K562 (cell line): ENCODE measurements around the gene ANO8. TPM values are rescaled to one million over a fixed set of nuclear protein-coding genes. Genes with fewer than 3 reads are reported as not detected.
A peak's percentile ranks its signal among the peaks of the same experiment; 100 is the strongest.

ENCODE experiments used
- GABPB2 ChIP-seq: fragments of 250-450 bp; sonication (Bioruptor Pico); conservative IDR thresholded peaks from 2 replicates; pipeline ENCODE4 v1.5.1; 2021; ENCODE audit warnings: mild to moderate bottlenecking
- HEY1 ChIP-seq: fragments of 250-450 bp; sonication (Bioruptor Pico); IDR thresholded peaks from 2 replicates; pipeline ENCODE4 v1.5.0; 2020; ENCODE audit warnings: mild to moderate bottlenecking, moderate library complexity, borderline replicate concordance
- HSF4 ChIP-seq: fragments of 250-450 bp; sonication (Bioruptor Pico); IDR thresholded peaks from 2 replicates; pipeline ENCODE4 v2.1.2; 2022; ENCODE audit warnings: mild to moderate bottlenecking, moderate library complexity, borderline replicate concordance
- MCM7 ChIP-seq, 2 experiments: fragments of 450-650 bp; IDR thresholded peaks; 2 replicates each; pipeline ENCODE4 v1.6.1; 2016 to 2018
- MEF2A ChIP-seq: IDR thresholded peaks from 2 replicates; pipeline ENCODE4 v1.6.1; 2011; ENCODE audit warnings: low read depth, mild to moderate bottlenecking, low read length, moderate library complexity; ENCODE audit not compliant: control insufficient read depth
- MEIS2 ChIP-seq: fragments of 450-650 bp; IDR thresholded peaks from 2 replicates; pipeline ENCODE4 v1.6.1; 2014; ENCODE audit warnings: mild to moderate bottlenecking; ENCODE audit not compliant: partially characterized antibody
- RBFOX2 ChIP-seq: fragments of 200-400 bp; formaldehyde crosslinking; IDR thresholded peaks from 2 replicates; pipeline ENCODE4 v1.6.1; 2017; ENCODE audit warnings: low read depth, mild to moderate bottlenecking, low read length, moderate library complexity
- SMARCA5 ChIP-seq: fragments of 450-650 bp; IDR thresholded peaks from 2 replicates; pipeline ENCODE4 v1.6.1; 2016
- TFAM ChIP-seq: fragments of 250-450 bp; sonication (Bioruptor Pico); conservative IDR thresholded peaks from 2 replicates; pipeline ENCODE4 v1.5.0; 2021; ENCODE audit warnings: mild to moderate bottlenecking, moderate library complexity
- TRIM28 ChIP-seq: fragments of 450-650 bp; IDR thresholded peaks from 2 replicates; pipeline ENCODE4 v1.6.1; 2017
- ZNF282 ChIP-seq: sonication (generic); formaldehyde crosslinking; IDR thresholded peaks from 2 replicates; pipeline ENCODE4 v1.8.1; 2023; ENCODE audit warnings: missing genetic modification reagents
- ZNF3 ChIP-seq: fragments of 250-450 bp; sonication (Bioruptor Pico); IDR thresholded peaks from 2 replicates; pipeline ENCODE4 v1.5.0; 2021; ENCODE audit warnings: mild to moderate bottlenecking, moderate library complexity
- ZNF695 ChIP-seq: fragments of 450-650 bp; formaldehyde crosslinking; IDR thresholded peaks from 2 replicates; pipeline ENCODE4 v1.4.0; 2020; ENCODE audit warnings: mild to moderate bottlenecking, moderate library complexity
- polyA plus RNA-seq, 8 experiments: library from polyadenylated mRNA; depleted of rRNA in 4 of 8; stranded (reverse) in 5 of 8; unstranded in 3 of 8; fragments of >200 nt; fragmentation: Nextera tagmentation in 2 of 8; fragmentation: Illumina TruSeq in 1 of 8; extraction: Ambion mirVana in 2 of 8; extraction: Trizol in 1 of 8; gene quantifications; 2 replicates each; pipeline versions ENCODE4 v1.2.1 to v1.2.3, GENCODE V29; 2011 to 2014; ENCODE audit warnings: inconsistent platforms in 1 of 8, missing spikeins in 1 of 8
- total RNA-seq, 7 experiments: library from RNA; depleted of rRNA in 6 of 7; stranded (reverse); fragments of >200 nt in 6 of 7; fragmentation: Illumina TruSeq in 2 of 7; extraction: Trizol in 2 of 7; gene quantifications; 2 replicates each; pipeline versions ENCODE4 v1.2.1 to v1.2.3, GENCODE V29; 2011 to 2021; ENCODE audit warnings: low replicate concordance in 1 of 7
- TF ChIP-seq, protein P1 (sequence below): fragments of 250-450 bp; sonication (Bioruptor Pico); IDR thresholded peaks from 2 replicates; pipeline ENCODE4 v1.4.0; 2020; ENCODE audit warnings: mild to moderate bottlenecking
- TF ChIP-seq, protein P2 (sequence below): fragments of 450-650 bp; conservative IDR thresholded peaks from 2 replicates; pipeline ENCODE4 v1.6.1; 2016; ENCODE audit warnings: missing genetic modification characterization, low read depth, mild to moderate bottlenecking, missing compliant biosample characterization, moderate library complexity
- TF ChIP-seq, protein P3 (sequence below), 2 experiments: fragments of 150-350 bp in 1 of 2; IDR thresholded peaks; 2 replicates each; pipeline ENCODE4 v1.6.1; 2012 to 2016; ENCODE audit warnings: low read depth in 2 of 2, low read length in 2 of 2, mild to moderate bottlenecking in 1 of 2, moderate library complexity in 1 of 2
- TF ChIP-seq, protein P4 (sequence below): fragments of 450-650 bp; IDR thresholded peaks from 2 replicates; pipeline ENCODE4 v1.6.1; 2018; ENCODE audit not compliant: partially characterized antibody

The ANO8 gene
- total and polyA plus RNA-seq, 9 of the 15 experiments (the other 6 are each of a cell fraction or from before 2014, with no cell fraction given), result 0.07 to 7.6 (median 2.3) TPM; not detected in 1

DNA sequence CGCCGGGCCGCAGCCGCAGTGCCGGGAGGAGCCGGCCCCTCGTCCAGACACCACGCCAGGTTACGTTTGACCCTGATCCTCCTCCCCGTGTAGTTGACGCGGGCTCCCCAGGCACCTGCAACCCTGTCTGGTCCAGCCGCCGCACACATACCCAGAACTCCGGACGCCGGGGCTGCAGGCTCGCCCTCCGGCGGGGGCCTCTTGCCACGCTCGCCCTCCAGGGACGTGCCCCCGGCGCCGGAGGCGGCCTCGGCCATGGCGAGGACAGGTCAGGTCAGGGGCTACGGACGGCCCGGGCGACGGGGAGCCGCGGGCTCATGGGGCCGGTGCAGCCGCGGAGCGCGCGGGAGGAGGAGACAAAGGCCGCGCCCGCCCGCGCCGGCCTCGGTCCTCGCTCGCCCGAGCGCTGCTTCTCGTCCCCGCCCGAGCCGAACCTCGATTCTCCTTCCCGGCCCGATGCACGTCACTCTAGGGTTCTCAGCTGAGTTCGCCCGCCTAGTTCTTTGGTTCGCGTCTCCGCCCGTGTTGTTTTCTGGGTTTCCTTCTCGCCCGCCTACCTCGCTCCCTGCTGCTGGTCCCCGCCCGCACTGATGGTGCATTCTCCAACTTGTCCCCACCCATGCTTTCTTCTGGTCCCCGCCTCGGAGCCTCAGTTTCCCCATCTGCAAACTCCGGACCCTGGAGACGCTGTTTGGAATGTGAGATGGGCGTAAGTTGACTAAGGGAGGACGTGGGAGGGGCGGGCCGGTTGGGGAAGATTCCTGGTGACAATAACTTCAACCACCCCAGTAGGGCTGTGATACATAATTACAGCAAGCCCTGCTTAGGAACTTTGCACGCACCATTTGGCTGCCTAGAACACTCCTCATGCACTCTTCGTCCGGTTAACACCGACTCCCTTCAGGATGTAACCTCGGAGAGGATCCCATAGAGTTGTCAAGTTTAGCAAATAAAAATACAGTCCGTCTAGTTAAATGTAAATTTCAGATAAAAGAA, at the start of gene ANO8 (continued):
- TF ChIP-seq, protein P1, sequence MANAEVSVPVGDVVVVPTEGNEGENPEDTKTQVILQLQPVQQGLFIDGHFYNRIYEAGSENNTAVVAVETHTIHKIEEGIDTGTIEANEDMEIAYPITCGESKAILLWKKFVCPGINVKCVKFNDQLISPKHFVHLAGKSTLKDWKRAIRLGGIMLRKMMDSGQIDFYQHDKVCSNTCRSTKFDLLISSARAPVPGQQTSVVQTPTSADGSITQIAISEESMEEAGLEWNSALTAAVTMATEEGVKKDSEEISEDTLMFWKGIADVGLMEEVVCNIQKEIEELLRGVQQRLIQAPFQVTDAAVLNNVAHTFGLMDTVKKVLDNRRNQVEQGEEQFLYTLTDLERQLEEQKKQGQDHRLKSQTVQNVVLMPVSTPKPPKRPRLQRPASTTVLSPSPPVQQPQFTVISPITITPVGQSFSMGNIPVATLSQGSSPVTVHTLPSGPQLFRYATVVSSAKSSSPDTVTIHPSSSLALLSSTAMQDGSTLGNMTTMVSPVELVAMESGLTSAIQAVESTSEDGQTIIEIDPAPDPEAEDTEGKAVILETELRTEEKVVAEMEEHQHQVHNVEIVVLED, result no peak
- TF ChIP-seq ZNF3 (no peak), MEIS2 (peak; percentile 65), MCM7 (IDR thresholded peaks at IDR 0.05) (no peak), SMARCA5 (no peak), TRIM28 (no peak), HSF4 (no peak), ZNF282 (CRISPR knock-in tag) (peak; percentile 81; the same call in 1 of the 2 replicates), MEF2A (peak; percentile 16; the same call in 1 of the 2 replicates), TFAM (CRISPR knock-in tag) (no peak), HEY1 (CRISPR knock-in tag) (no peak), GABPB2 (CRISPR knock-in tag) (no peak), RBFOX2 (peak; percentile 75), ZNF695 (CRISPR knock-in tag) (no peak)
- TF ChIP-seq, protein P2, sequence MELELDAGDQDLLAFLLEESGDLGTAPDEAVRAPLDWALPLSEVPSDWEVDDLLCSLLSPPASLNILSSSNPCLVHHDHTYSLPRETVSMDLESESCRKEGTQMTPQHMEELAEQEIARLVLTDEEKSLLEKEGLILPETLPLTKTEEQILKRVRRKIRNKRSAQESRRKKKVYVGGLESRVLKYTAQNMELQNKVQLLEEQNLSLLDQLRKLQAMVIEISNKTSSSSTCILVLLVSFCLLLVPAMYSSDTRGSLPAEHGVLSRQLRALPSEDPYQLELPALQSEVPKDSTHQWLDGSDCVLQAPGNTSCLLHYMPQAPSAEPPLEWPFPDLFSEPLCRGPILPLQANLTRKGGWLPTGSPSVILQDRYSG (tag), result no peak
- TF ChIP-seq, protein P3, sequence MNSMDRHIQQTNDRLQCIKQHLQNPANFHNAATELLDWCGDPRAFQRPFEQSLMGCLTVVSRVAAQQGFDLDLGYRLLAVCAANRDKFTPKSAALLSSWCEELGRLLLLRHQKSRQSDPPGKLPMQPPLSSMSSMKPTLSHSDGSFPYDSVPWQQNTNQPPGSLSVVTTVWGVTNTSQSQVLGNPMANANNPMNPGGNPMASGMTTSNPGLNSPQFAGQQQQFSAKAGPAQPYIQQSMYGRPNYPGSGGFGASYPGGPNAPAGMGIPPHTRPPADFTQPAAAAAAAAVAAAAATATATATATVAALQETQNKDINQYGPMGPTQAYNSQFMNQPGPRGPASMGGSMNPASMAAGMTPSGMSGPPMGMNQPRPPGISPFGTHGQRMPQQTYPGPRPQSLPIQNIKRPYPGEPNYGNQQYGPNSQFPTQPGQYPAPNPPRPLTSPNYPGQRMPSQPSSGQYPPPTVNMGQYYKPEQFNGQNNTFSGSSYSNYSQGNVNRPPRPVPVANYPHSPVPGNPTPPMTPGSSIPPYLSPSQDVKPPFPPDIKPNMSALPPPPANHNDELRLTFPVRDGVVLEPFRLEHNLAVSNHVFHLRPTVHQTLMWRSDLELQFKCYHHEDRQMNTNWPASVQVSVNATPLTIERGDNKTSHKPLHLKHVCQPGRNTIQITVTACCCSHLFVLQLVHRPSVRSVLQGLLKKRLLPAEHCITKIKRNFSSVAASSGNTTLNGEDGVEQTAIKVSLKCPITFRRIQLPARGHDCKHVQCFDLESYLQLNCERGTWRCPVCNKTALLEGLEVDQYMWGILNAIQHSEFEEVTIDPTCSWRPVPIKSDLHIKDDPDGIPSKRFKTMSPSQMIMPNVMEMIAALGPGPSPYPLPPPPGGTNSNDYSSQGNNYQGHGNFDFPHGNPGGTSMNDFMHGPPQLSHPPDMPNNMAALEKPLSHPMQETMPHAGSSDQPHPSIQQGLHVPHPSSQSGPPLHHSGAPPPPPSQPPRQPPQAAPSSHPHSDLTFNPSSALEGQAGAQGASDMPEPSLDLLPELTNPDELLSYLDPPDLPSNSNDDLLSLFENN (IDR thresholded peaks at IDR 0.05; ENCODE audit: low read depth in 2 of 2, low read length in 2 of 2), result peak in 1 of 2 experiments; percentile 53; a peak in 1 of 4 replicates
- TF ChIP-seq, protein P4, sequence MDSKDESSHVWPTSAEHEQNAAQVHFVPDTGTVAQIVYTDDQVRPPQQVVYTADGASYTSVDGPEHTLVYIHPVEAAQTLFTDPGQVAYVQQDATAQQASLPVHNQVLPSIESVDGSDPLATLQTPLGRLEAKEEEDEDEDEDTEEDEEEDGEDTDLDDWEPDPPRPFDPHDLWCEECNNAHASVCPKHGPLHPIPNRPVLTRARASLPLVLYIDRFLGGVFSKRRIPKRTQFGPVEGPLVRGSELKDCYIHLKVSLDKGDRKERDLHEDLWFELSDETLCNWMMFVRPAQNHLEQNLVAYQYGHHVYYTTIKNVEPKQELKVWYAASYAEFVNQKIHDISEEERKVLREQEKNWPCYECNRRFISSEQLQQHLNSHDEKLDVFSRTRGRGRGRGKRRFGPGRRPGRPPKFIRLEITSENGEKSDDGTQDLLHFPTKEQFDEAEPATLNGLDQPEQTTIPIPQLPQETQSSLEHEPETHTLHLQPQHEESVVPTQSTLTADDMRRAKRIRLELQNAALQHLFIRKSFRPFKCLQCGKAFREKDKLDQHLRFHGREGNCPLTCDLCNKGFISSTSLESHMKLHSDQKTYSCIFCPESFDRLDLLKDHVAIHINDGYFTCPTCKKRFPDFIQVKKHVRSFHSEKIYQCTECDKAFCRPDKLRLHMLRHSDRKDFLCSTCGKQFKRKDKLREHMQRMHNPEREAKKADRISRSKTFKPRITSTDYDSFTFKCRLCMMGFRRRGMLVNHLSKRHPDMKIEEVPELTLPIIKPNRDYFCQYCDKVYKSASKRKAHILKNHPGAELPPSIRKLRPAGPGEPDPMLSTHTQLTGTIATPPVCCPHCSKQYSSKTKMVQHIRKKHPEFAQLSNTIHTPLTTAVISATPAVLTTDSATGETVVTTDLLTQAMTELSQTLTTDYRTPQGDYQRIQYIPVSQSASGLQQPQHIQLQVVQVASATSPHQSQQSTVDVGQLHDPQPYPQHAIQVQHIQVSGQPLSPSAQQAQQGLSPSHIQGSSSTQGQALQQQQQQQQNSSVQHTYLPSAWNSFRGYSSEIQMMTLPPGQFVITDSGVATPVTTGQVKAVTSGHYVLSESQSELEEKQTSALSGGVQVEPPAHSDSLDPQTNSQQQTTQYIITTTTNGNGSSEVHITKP, result peak; percentile 82
